GM21367 (cell line): ENCODE results near the gene SRSF4.
"Not testable (repeated sequence)": the region's sequence is repeated elsewhere in the genome, so short reads cannot be mapped to it uniquely, and the experiment has no call there.

Experiments
- ATAC-seq: cut with Tn5 transposase; IDR thresholded peaks from one replicate; pipeline ENCODE4 v1.9.1; 2021; ENCODE audit not compliant: unreplicated experiment

Gene SRSF4

DNA sequence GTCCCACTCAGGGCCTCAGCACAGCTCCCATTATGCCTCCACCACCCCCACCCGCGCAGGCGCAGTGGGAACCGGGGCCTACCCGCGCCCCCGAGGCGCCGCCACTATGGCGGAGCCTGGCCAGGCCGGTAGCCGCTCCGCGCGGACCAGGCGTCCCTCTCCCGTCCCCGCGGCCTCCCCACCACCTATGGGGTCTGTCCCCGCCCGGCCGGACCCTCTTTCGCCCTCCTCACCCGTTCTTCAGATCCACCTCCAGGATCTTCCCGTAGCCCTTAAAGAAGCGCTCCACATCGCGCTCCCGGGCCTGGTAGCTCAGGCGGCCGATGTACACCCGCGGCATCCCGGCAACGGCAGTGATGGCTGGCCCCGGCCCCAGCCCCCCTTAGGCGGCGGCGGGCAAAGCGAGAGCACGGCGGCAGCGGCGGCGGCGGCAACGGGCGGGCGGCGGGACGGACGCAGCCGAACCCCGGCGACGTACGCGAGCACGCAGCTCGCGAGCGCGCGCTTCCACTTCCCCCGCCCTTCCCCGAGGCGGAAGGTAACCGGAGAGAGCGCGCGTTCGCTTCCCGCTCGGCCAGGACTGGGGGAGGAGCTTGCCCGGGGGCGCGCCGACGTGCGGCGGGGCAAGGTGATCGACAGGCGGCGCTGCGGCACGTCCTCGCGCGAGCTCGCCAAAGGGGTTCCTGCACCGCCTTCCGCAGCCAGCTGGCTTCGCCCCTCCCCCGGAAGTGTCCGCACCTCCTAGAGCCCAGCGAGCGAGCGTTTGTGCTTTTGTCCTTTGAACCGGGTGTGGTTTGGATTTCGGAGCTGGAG lies at the start of gene SRSF4:
TSS of gene SRSF4 (minus strand) at position 488 of the 813 bp plus-strand sequence. CDS start at position 340, 148 bp downstream.
- ATAC-seq: peak; percentile 79

GRCh38 chr1:29230553-29231378 lies 49.1 kb upstream of the SRSF4 start, which contains the start of gene MECR:
Gene MECR, minus strand, starts transcription at chr1:29230934. Its CDS starts 28 bp downstream, at chr1:29230906.
- peak; percentile 75 for ATAC-seq

DNA sequence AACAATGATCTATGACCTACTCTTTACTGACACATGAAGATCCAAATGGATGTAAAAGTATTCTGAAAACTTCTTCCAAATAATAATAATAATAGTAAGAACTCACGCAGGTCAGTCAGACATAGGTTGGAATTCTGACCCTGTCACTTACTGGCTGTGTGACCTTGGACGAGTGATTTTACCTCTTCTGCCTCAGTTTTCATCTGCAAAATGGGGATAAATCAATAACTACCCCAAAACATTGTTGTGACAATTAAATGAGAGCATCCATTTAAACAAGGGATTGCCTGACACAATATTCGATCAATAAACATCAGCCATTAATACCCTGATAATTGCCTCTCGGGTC lies 48.5 kb upstream of the SRSF4 start:
- ATAC-seq: no peak

GRCh38 chr1:29227511-29227910 lies 45.8 kb upstream of the SRSF4 start:
- ATAC-seq: no peak

GRCh38 chr1:29225361-29225760 lies 43.7 kb upstream of the SRSF4 start:
- ATAC-seq: no peak

GRCh38 chr1:29224356-29224837 lies 42.7 kb upstream of the SRSF4 start:
- no peak for ATAC-seq

DNA sequence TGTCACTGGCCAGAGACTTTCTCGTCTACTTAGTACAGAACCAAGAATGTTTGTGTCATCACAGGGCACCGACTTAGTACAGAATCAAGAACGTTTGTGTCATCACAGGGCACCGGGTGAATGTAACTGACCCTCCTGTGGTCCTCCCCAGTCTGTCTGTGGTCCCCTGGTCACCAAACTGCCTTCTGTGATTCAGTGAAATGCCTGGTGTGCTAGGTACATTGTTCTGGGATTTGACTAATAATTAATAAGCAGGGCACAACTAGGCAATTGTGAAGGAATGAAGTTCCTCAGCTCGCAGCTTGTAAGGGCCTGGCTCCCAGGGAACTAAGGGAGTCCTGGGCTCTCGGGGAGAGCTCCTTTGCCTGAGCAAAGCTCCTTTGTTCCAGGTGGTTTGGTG lies 41.8 kb upstream of the SRSF4 start:
- ATAC-seq: no peak

- no peak for ATAC-seq
Observed at GRCh38 chr1:29222686-29223085, 41.0 kb upstream of the SRSF4 start.

DNA sequence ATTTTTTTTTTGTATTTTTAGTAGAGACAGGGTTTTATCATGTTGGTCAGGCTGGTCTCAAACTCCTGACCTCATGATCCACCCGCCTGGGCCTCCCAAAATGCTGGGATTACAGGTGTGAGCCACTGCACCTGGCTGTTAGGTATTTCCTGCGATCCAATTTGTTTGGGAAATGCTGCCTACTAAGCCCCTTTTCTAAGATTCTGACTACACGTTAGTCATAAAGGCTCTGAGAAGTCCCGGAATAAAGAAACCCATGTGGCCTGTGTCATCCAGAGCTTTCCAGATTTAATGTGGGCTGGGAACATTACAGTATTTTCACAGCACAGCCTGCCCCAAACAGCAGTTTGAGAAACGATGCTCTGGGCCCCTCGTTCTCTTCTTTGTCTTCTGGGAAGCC lies 40.6 kb upstream of the SRSF4 start:
- not testable (repeated sequence) for ATAC-seq

DNA sequence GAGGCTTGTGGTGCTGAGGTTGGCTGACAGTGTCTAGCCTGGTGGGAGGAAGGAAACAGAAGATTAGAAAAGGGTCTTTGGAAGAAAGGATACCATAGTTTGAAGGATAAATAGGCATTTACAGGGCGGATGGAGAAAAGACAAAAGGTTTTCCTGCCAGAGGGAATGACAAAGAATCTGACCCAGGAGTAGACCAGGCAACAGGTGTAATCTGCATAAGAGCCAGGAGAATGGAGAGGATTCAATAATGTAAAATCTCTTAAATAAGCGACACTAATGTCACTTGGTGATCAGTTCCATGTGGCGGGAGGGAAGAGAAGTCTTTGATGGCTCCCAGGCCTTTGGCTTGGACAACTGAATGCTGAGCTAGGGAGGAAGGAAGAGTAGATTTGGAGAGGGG lies 39.6 kb upstream of the SRSF4 start:
- no peak for ATAC-seq

GRCh38 chr1:29218223-29218622 lies 36.5 kb upstream of the SRSF4 start:
- ATAC-seq: no peak

- no peak for ATAC-seq
Observed at GRCh38 chr1:29217633-29218032, 35.9 kb upstream of the SRSF4 start.

DNA sequence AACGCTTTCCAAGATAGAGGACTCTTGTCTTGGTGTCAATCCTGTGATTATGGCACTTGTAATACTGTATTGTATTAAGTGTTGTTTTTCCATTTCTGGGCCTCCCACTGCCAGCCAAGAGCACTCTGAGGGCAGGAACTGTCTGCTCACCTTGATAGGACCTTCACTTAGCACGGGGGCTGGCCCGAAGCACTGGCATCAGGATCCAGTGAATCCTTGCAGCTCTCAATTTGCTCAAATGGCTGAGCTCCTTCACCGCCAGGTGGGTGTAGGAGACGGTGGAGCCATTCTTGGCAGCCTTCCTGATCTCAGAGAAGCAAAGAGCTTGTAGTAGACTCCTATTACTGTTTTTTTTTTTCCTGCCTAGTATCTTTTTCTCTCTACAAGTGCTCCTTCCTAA lies 31.4 kb upstream of the SRSF4 start:
- no peak for ATAC-seq

- ATAC-seq: no peak
Observed at GRCh38 chr1:29211086-29212030, 29.7 kb upstream of the SRSF4 start.

DNA sequence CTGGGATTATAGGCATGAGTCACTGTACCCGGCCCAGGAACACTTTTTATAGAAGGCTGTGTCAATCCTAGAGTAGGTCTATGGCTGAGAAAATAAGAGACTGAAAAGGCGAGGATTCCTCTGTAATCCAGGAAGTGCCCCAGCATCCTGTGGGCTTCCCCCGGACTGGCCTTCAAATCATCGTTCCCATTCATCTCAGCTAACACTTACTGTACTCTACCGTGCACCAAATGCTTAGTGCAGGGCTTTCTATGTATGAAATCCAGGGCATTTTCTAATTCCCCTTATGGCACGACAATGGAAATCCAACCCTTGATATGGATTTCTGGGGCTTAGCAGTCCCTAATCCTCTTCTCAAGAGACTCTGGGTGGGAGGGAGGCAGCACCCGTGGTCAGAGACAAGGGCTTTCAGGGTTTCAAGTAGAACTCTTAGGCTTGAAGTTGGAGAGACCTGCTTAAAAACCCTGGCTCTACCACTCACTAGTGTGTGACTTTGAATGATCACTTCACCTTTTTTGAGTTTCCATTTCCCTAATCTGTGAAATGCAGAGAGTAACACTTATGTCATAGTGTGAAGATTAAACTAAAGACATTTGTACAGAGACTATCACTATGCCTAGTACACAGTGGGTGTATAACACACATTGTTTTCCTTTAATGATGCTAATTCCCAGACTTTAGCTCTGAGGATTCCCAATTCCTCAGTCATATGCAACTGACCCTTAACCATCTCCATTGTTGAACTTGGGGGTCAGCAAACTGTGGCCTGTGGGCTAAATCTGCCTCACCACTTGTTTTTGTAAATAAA lies 28.8 kb upstream of the SRSF4 start:
- no peak for ATAC-seq

DNA sequence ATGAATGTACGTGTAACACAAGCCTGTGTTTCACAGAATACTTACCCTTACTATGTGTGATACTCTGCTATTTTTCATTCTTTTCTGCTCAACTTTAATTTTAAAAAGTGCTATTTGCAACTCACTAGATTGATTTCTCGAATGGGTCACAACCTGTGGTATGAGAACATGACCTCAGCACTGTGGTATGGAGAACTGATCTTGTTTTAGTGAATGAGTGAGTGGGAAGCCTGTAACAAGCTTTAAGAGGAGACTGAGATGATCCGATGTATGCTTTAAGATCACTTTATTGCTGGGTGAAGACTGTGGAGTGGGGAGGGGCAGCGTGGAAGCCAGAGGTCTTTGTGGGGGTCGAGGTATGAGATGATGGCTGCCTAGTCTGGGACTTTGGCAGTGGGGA lies 27.5 kb upstream of the SRSF4 start:
- ATAC-seq: no peak

DNA sequence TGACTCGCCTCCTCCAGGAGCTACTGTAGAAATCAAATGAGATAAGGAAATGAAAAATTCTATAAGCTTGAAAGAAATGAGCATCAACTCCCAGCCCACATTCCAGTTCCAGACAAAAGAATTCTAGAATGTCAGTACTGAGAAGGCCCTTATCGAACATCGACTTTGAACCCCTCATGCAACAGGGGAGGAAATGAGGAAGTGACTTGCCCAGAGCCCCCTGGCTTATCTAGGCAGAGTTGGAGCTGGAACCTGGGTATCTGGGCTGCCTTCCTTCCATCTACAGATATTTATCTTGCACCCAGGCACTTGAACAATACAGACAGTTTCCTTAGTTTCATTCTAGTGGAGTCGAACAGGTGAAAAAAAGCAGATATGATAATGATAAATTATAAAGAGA lies 26.7 kb upstream of the SRSF4 start:
- no peak for ATAC-seq

DNA sequence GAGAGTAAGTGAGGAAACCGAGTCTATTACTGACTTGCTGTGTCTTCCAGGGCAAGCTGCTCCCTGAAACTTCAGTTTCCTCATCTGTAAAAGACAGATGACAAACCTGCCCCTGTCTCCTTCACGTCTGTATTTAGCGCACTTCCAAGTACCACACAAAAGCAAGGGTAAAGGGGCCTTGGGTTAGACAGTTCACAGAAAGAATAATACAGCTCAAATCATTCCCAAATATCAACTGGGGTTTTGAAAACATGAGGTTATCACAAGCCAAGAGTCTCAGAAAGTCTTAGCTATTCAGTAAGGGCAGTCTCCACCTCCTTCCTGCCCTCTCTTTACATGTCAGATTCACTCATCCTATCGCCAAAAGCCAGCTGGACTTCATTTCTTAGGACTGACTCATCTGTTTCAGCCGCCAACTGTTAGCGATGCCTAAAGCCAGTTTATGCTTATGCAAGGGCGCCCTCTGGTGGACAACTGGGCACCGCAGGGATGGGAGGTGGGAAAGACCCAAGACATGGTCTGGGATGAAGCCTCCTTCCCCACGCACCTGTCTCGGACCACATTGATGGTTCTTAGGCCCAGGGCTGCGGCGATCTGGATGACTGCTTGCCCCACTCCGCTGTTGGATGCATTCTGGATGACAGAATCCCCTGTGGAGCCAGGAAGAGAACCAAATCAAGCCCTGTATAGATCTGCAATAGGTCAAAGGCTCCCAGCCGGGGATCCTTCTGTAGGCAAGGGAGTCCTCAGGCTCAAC lies 21.1 kb upstream of the SRSF4 start:
- ATAC-seq: no peak

- ATAC-seq: no peak
Observed at GRCh38 chr1:29202053-29202452, 20.4 kb upstream of the SRSF4 start.
